Sigmoid colon (tissue), 4 donors: ENCODE data around the gene DLX3.

Experiments
- CTCF ChIP-seq, 4 experiments: fragments of 450-650 bp in 3 of 4; fragments of 200-600 bp in 1 of 4; IDR thresholded peaks; one replicate each; pipeline ENCODE4 v1.5.1; 2016 to 2019; ENCODE audit warnings: antibody characterized with exemption in 4 of 4, mild to moderate bottlenecking in 3 of 4, moderate library complexity in 2 of 4
- EP300 ChIP-seq, 4 donors: sonication (generic); formaldehyde crosslinking; IDR thresholded peaks; one replicate each; pipeline ENCODE4 v1.6.1; 2017; ENCODE audit warnings: antibody characterized with exemption in 4 of 4
- POLR2A ChIP-seq, 2 donors: fragments of 450-650 bp; IDR thresholded peaks; one replicate each; pipeline ENCODE4 v1.6.1; 2016; ENCODE audit warnings: antibody characterized with exemption in 2 of 2, mild to moderate bottlenecking in 2 of 2, moderate library complexity in 2 of 2
- POLR2AphosphoS5 ChIP-seq, 4 donors: sonication (generic); formaldehyde crosslinking; IDR thresholded peaks; one replicate each; pipeline ENCODE4 v1.6.1; 2017; ENCODE audit warnings: antibody characterized with exemption in 4 of 4

GRCh38 chr17:49966767-49967166, 28.3 kb downstream of the DLX3 start:
- TF ChIP-seq CTCF (IDR thresholded peaks at IDR 0.05) (no peak), POLR2A (IDR thresholded peaks at IDR 0.05) (no peak), POLR2AphosphoS5 (IDR thresholded peaks at IDR 0.05) (no peak), EP300 (IDR thresholded peaks at IDR 0.05) (no peak)
